GM23338 (cell line): ENCODE results near the gene ATP13A2.

ENCODE experiments used
- CTCF ChIP-seq, 2 experiments: fragments of 200-600 bp in 1 of 2; sonication (generic) in 1 of 2; conservative IDR thresholded peaks; 2 replicates each; pipeline versions ENCODE4 v1.5.1 to v1.6.1; 2016 to 2017; ENCODE audit warnings: antibody characterized with exemption in 2 of 2, low read depth in 2 of 2, mild to moderate bottlenecking in 2 of 2, moderate library complexity in 1 of 2
- POLR2AphosphoS5 ChIP-seq: IDR thresholded peaks from 2 replicates; pipeline ENCODE4 v1.6.1; 2016; ENCODE audit warnings: antibody characterized with exemption, low read depth
- REST ChIP-seq: IDR thresholded peaks from one replicate; pipeline ENCODE4 v1.6.1; 2018; ENCODE audit warnings: antibody characterized with exemption; ENCODE audit not compliant: unreplicated experiment

GRCh38 chr1:17031436-17031835 is 19.7 kb upstream of the ATP13A2 start:
- TF ChIP-seq CTCF (conservative IDR thresholded peaks at IDR 0.05; ENCODE audit: low read depth in 2 of 2) (no peak), POLR2AphosphoS5 (no peak), REST (no peak)
